ENCODE data around the gene P2RX6.

GRCh38 chr22:21016644-21017420 is 1.9 kb downstream of the P2RX6 start:
- TF ChIP-seq, protein P1, sequence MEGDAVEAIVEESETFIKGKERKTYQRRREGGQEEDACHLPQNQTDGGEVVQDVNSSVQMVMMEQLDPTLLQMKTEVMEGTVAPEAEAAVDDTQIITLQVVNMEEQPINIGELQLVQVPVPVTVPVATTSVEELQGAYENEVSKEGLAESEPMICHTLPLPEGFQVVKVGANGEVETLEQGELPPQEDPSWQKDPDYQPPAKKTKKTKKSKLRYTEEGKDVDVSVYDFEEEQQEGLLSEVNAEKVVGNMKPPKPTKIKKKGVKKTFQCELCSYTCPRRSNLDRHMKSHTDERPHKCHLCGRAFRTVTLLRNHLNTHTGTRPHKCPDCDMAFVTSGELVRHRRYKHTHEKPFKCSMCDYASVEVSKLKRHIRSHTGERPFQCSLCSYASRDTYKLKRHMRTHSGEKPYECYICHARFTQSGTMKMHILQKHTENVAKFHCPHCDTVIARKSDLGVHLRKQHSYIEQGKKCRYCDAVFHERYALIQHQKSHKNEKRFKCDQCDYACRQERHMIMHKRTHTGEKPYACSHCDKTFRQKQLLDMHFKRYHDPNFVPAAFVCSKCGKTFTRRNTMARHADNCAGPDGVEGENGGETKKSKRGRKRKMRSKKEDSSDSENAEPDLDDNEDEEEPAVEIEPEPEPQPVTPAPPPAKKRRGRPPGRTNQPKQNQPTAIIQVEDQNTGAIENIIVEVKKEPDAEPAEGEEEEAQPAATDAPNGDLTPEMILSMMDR (IDR thresholded peaks at IDR 0.05) = no peak
- TF ChIP-seq POLR2A (IDR thresholded peaks at IDR 0.05) = no peak

Data from uterus (tissue), 2 donors.